Fibroblast of lung (primary cell): ENCODE measurements around the gene A1CF. TPM values are rescaled to one million over a fixed set of nuclear protein-coding genes. Genes with fewer than 3 reads are reported as not detected.
A peak's percentile ranks its signal among the peaks of the same experiment; 100 is the strongest.
"Not testable (repeated sequence)": the region's sequence is repeated elsewhere in the genome, so short reads cannot be mapped to it uniquely, and the experiment has no call there.

ENCODE experiments used
- DNase-seq, 2 donors: peaks; one replicate each; pipeline versions ENCODE4 v3.0.0 to v3.0.0-alpha.2; 2010; ENCODE audit warnings: low read depth in 2 of 2
- H2AFZ ChIP-seq: 2 replicates; pipeline ENCODE4 v1.5.1; 2012; ENCODE audit warnings: low read length, control low read depth, inconsistent platforms
- H3K27ac ChIP-seq: 2 replicates; pipeline ENCODE4 v1.5.1; 2011; ENCODE audit warnings: low read length, control low read depth; ENCODE audit not compliant: insufficient read depth
- H3K27me3 ChIP-seq: 2 replicates; pipeline ENCODE4 v1.5.1; 2011; ENCODE audit warnings: mild to moderate bottlenecking, low read length; ENCODE audit not compliant: control insufficient read depth, insufficient read depth
- H3K36me3 ChIP-seq: 2 replicates; pipeline ENCODE4 v1.5.1; 2011; ENCODE audit warnings: low read length; ENCODE audit not compliant: control insufficient read depth, insufficient read depth
- H3K4me1 ChIP-seq: 2 replicates; pipeline ENCODE4 v1.5.1; 2011; ENCODE audit warnings: low read length; ENCODE audit not compliant: control insufficient read depth, insufficient read depth; ENCODE audit errors: extremely low read depth
- H3K4me2 ChIP-seq: 2 replicates; pipeline ENCODE4 v1.5.1; 2011; ENCODE audit warnings: low read length, control low read depth; ENCODE audit not compliant: insufficient read depth; ENCODE audit errors: extremely low read depth
- H3K4me3 ChIP-seq, 4 experiments: fragments of 200-600 bp in 1 of 4; sonication (generic) in 1 of 4; replicated peaks in 1 of 4; 2 replicates each; pipeline ENCODE4 v1.5.1; 2011 to 2016; ENCODE audit warnings: low read length in 4 of 4, low read depth in 3 of 4, mild to moderate bottlenecking in 3 of 4, control low read depth in 2 of 4, inconsistent platforms in 1 of 4, mixed read lengths in 1 of 4; ENCODE audit not compliant: insufficient read depth in 1 of 4; ENCODE audit errors: control extremely low read depth in 1 of 4
- H3K79me2 ChIP-seq: 2 replicates; pipeline ENCODE4 v1.5.1; 2012; ENCODE audit warnings: mild to moderate bottlenecking, low read length, inconsistent platforms; ENCODE audit not compliant: control insufficient read depth, insufficient read depth
- H3K9ac ChIP-seq: 2 replicates; pipeline ENCODE4 v1.5.1; 2011; ENCODE audit warnings: mild to moderate bottlenecking, low read length, control low read depth; ENCODE audit not compliant: insufficient read depth
- H3K9me3 ChIP-seq: 2 replicates; pipeline ENCODE4 v1.5.1; 2012; ENCODE audit warnings: low read depth, low read length; ENCODE audit not compliant: control insufficient read depth, insufficient read depth
- H4K20me1 ChIP-seq: 2 replicates; pipeline ENCODE4 v1.5.1; 2011; ENCODE audit warnings: low read length; ENCODE audit not compliant: control insufficient read depth, insufficient read depth; ENCODE audit errors: extremely low read depth
- polyA plus RNA-seq, 2 donors: library from polyadenylated mRNA; depleted of rRNA in 1 of 2; stranded (reverse) in 1 of 2; unstranded in 1 of 2; fragments of >200 nt; gene quantifications; 2 replicates each; pipeline ENCODE4 v1.2.1, GENCODE V29; 2011 to 2012; ENCODE audit warnings: missing spikeins in 1 of 2
- total RNA-seq: library from RNA; depleted of rRNA; stranded (reverse); fragments of >200 nt; gene quantifications from 2 replicates; pipeline ENCODE4 v1.2.1, GENCODE V29; 2014

The A1CF gene
- total and polyA plus RNA-seq, 2 donors (not counting 1 experiment from before 2014, with no cell fraction given), result not detected

GRCh38 chr10:50766774-50767513 is 118.5 kb downstream of the A1CF start:
- not testable (repeated sequence) for H3K27me3 ChIP-seq, H2AFZ ChIP-seq, H3K79me2 ChIP-seq, H3K27ac ChIP-seq, H3K36me3 ChIP-seq, H3K9ac ChIP-seq, H3K4me1 ChIP-seq, H3K4me2 ChIP-seq, H4K20me1 ChIP-seq, H3K4me3 ChIP-seq, H3K9me3 ChIP-seq
- DNase-seq, result peak; percentile 4 to 55

Other genes with a start within 250 kb of the A1CF start
- gene ASAH2B, start 145.7 kb downstream of the A1CF start, total RNA-seq, result 2.3 and 3.0 TPM in 2 replicates
- gene ASAH2B, start 145.7 kb downstream of the A1CF start, polyA plus RNA-seq, result 5.9 and 7.4 TPM in 2 replicates
- gene PRKG1, start 188.9 kb upstream of the A1CF start, total RNA-seq, result 60.1 and 71.8 TPM in 2 replicates
- gene PRKG1, start 188.9 kb upstream of the A1CF start, polyA plus RNA-seq, result 20.9 and 45.8 TPM in 2 replicates